Body of pancreas (tissue), 4 donors: ENCODE data around the gene RSPRY1.

ENCODE experiments used
- CTCF ChIP-seq, 7 experiments: fragments of 450-650 bp in 4 of 7; fragments of 200-600 bp in 3 of 7; sonication (generic) in 3 of 7; IDR thresholded peaks; one replicate each; pipeline ENCODE4 v1.5.1; 2016 to 2019; ENCODE audit warnings: antibody characterized with exemption in 7 of 7
- POLR2A ChIP-seq, 3 donors: fragments of 450-650 bp; IDR thresholded peaks; one replicate each; pipeline ENCODE4 v1.6.1; 2016; ENCODE audit warnings: antibody characterized with exemption in 3 of 3, mild to moderate bottlenecking in 2 of 3

- TF ChIP-seq CTCF (IDR thresholded peaks at IDR 0.05): no peak
- no peak for TF ChIP-seq POLR2A (IDR thresholded peaks at IDR 0.05)
These were observed 84.3 kb downstream of the RSPRY1 start for GRCh38 chr16:57270221-57271062.
